ENCODE data around the gene FLOT2.

GRCh38 chr17:28834420-28834819, 63.1 kb downstream of the FLOT2 start:
- TF ChIP-seq CTCF (conservative IDR thresholded peaks at IDR 0.05) (no peak), EZH2 (IDR thresholded peaks at IDR 0.05; ENCODE audit: low read depth) (no peak)

Data from PC-9 (cell line).